Fibroblast of pulmonary artery (primary cell): ENCODE data around the gene FAM111B.
"Not testable (repeated sequence)": the region's sequence is repeated elsewhere in the genome, so short reads cannot be mapped to it uniquely, and the experiment has no call there.

Source experiments
- DNase-seq: peaks from one replicate; pipeline ENCODE4 v3.0.0-alpha.2; 2010; ENCODE audit warnings: low read depth
- H3K4me3 ChIP-seq: replicated peaks from 2 replicates; pipeline ENCODE4 v1.5.1; 2011; ENCODE audit warnings: low read depth, mild to moderate bottlenecking, control low read depth, low read length, moderate library complexity
- CTCF ChIP-seq: IDR thresholded peaks from 2 replicates; pipeline ENCODE4 v1.5.1; 2011; ENCODE audit warnings: mild to moderate bottlenecking, control low read depth, low read length, inconsistent platforms; ENCODE audit errors: missing control alignments

FAM111B gene

GRCh38 chr11:59097113-59097708, 9.8 kb upstream of the FAM111B start:
- peak; percentile 81 for TF ChIP-seq CTCF

GRCh38 chr11:59097938-59098337, 9.1 kb upstream of the FAM111B start:
- not testable (repeated sequence) for H3K4me3 ChIP-seq, DNase-seq

More at GRCh38 chr11:59097113-59097708, 9.8 kb upstream of the FAM111B start:
- no peak overlapping the region for H3K4me3 ChIP-seq
- DNase-seq: peak; percentile 72

GRCh38 chr11:59102259-59102765, 4.7 kb upstream of the FAM111B start:
- peak; percentile 41 for DNase-seq
- peak overlapping the region; percentile 44 for H3K4me3 ChIP-seq
- TF ChIP-seq CTCF: peak; percentile 34

GRCh38 chr11:59107721-59108120, 684 bp downstream of the FAM111B start:
- DNase-seq: not testable (repeated sequence)
- H3K4me3 ChIP-seq: peak overlapping the region; percentile 62

- no peak for DNase-seq
- no peak overlapping the region for H3K4me3 ChIP-seq
- no peak for TF ChIP-seq CTCF
These were observed 5.5 kb downstream of the FAM111B start for GRCh38 chr11:59112494-59112893.

GRCh38 chr11:59114344-59114743, 7.3 kb downstream of the FAM111B start:
- no peak for TF ChIP-seq CTCF
- H3K4me3 ChIP-seq: no peak overlapping the region
- no peak for DNase-seq

- no peak overlapping the region for H3K4me3 ChIP-seq
- TF ChIP-seq CTCF: no peak
- no peak for DNase-seq
These were observed 8.5 kb downstream of the FAM111B start for GRCh38 chr11:59115553-59115952.

- TF ChIP-seq CTCF: no peak
- H3K4me3 ChIP-seq: no peak overlapping the region
- no peak for DNase-seq
These were observed 10.7 kb downstream of the FAM111B start for GRCh38 chr11:59117774-59118173.
